Measurements from ENCODE around the gene EIF3K.

DNA sequence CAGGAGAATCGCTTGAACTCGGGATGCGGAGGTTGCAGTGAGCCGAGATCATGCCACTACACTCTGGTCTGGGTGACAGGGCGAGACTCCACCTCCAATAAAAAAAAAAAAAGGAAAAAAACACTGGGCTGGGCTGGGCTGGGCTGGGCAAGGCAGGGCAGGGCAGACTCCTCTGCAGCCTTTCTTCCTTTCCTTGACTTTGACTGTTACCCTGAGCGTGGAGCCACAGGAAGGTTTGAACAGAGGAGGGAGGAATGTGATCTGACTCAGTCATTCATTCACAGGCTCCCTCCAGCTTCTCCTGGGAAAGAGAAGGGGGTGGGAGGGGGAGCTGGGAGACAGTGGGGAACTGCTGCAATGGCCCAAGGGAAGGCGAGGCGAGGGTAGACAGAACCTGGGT is 25.7 kb downstream of the EIF3K start:
- TF ChIP-seq CTCF (IDR thresholded peaks at IDR 0.05) (no peak), POLR2AphosphoS5 (IDR thresholded peaks at IDR 0.05) (no peak)

Data from upper lobe of left lung (tissue), 4 donors.